Kidney glomerular epithelial cell (primary cell): ENCODE data around the gene GRIK3.

Experiments
- DNase-seq: peaks from one replicate; lab custom pipeline; 2025; lab: John Stamatoyannopoulos, UW

The GRIK3 gene

DNA sequence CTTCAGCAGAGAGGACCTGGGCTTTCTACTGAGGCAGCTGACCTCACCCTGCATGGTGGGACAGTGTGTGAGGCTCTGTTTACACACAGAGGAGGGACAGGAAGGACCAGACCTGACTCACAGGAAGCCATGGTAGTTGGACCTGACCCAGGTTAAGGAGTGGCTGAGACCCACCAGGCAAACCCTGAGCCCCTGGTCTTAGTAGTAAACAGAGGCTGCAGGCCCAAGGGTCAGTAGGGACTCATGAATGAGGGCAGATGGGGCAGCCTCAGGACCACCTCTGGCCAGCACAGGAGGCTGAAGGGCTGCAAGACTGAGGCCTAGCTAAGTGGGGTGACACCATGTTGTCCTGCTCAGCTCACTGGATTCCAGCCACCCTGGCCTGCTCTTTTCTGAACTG, 273.2 kb downstream of the GRIK3 start:
- DNase-seq = no peak

DNA sequence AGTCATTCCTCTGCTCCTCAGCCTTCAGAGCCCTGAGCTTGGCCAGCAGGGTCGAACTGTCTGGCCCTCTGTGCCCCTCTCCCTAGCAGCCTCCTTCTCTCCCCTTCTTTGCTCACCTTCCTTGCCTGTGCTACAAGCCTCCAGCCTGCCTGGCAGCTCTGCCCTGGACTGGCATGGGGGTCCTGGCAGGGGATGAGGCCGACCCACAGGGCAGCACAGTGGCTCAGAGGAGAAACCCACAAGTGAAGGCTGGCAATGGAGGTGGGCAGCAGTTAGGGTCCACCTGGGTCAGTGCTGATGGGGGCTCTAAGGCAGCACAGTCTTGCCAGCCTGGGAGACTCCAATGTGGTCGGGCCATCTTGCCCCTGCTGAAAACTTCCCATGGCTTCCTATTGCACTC, 274.2 kb downstream of the GRIK3 start:
- no peak for DNase-seq

DNA sequence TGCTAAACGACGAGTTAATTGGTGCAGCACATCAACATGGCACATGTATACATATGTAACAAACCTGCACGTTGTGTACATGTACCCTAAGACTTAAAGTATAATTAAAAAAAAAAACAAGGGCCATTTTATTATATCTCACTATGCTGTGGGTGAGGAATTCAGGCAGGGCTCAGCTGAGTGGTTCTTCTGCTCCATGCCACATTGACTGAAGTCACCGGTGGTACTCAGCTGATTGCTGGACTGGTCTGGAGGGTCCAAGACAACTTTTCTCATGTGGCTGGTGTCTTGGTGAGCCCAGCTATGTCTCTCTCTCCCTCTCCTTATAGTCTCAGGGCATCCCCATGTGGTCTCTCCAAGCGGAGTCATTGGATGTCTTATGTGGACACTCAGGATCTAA, 275.0 kb downstream of the GRIK3 start:
- DNase-seq = no peak

GRCh38 chr1:36755303-36756230, 278.7 kb downstream of the GRIK3 start:
- DNase-seq = no peak

DNA sequence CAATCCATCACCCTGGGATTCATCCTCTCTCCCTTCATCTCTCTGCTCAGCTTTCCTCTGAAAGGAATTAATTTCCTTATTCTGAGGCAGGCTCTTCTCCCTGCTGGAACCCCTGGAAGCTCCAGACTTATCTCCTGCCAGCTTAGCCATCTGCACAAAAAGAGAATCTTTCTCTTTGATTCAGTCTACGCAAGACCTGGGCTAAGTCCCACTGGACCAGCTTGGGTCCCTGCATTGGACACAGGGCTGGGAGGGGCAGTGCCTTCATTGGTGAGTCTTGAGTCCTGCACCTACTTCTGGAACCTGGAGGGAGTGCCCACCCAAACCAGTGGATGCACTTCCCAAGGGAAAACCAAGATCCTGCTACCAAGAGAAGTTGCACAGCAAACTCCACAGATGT, 279.9 kb downstream of the GRIK3 start:
- DNase-seq = no peak

DNA sequence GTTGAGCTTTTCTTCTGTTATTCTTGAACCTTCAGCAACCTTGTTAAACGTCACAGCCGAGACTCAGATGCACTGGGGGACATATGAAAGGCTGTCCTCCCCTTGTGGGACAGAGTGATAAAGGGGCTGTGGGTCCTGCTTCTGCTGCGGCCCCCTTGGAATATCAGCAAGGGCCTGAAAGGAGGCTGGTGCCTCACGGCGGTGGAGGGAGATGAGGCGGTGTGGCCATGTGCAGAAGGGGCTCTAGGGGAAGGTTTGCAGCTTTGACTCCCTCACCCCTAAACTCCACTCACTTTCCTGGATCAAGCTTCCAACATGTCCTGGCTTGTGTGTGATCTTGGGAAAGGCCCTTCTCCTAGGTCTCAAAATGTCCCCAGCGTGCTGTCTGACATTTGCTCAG, 280.9 kb downstream of the GRIK3 start:
- DNase-seq = no peak

DNA sequence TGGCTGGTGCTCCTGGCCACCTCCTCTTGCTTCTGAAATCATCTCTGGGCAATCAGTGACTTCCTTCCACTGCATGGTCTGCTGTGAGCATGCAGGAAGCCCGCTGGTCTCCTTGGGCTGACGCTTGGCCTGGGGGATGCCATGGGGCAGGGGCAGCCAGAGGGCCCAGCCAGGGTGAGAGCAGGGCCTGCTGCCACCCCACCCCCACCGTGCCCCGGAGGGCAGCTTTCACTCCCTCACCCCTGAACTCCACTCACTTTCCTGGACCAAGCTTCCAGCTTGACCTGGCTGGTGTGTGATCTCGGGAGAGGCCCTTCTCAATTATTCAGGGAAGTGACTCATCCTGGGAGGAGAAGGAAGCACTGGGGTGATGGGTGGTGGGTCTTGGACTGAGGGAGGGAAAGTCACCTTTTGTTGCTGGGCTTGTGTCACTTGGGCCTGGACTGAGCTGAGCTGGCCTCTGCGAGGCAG, 281.4 kb downstream of the GRIK3 start:
- no peak for DNase-seq

GRCh38 chr1:36752431-36752830, 281.9 kb downstream of the GRIK3 start:
- DNase-seq = no peak

DNA sequence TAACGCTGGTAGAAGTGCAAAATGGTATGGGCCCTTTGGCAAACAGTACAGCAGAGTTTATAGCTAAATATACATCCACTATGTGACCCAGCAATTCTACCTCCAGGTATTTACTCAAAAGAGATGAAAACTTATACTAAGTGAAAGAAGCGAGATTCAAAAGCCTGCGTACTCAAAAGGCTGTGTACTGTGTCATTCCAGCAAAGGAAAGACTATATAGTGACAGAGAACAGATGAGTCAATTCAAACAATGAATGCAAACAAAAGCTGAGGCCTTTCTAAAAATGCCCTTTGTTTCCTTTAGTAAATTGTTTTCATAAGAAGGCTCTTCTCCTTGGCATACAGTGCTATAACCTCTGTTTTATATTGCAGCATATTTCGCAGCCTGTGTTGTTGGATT, 282.8 kb downstream of the GRIK3 start:
- no peak for DNase-seq

- DNase-seq = no peak
Measured at GRCh38 chr1:36748466-36748865, 285.8 kb downstream of the GRIK3 start.
